Measurements from ENCODE around the gene ELOVL3. TPM values are rescaled to one million over a fixed set of nuclear protein-coding genes. Genes with fewer than 3 reads are reported as not detected.

The ELOVL3 gene
- total RNA-seq, 1 donor from 2014 or later = 0.48 TPM

DNA sequence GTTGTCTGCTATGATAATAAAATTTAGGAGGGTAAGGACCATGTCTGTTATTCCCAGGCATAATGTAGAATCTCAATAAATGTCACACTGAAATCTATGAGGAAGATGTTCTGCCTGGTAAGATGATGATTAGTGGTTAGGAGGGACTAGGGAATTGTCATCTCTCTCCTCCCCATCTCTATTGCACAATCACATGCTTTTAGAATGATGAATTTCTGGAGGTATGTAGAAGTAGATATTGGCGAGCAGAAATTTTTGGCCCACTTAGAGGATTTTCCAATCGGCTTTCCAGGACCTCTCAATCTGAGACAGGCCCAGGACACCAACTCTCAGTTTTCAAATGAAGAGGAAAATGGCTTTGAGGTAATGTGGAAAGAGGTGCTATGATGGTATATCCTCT is 17.2 kb downstream of the ELOVL3 start:
- H3K9me3 Mint-ChIP-seq (ENCODE audit: unreplicated experiment) = no peaks in the 10 kb centered on the region
- Histone ChIP-seq H3K27ac (ENCODE audit: low read depth, low read length) (no peak overlapping the region), H3K4me3 (ENCODE audit: insufficient read depth, low read depth, low read length) (no peak overlapping the region), H2AFZ (ENCODE audit: low read depth, low read length) (no peak overlapping the region), H3K9me3 (ENCODE audit: insufficient read depth, low read depth, low read length) (no peaks in the 10 kb centered on the region), H3K9ac (ENCODE audit: low read length) (no peak overlapping the region), H4K20me1 (ENCODE audit: insufficient read depth, low read length) (peaks cover 28% of the 10 kb centered on the region), H3K4me1 (ENCODE audit: insufficient read depth, low read length) (peaks cover 38% of the 10 kb centered on the region), H3K4me2 (ENCODE audit: low read length) (no peak overlapping the region), H3K27me3 (ENCODE audit: insufficient read depth, low read length) (peaks cover 26% of the 10 kb centered on the region), H3K79me2 (ENCODE audit: insufficient read depth, low read length) (peaks cover 29% of the 10 kb centered on the region), H3K36me3 (ENCODE audit: insufficient read depth, low read length) (no peaks in the 10 kb centered on the region)
- DNase-seq (ENCODE audit: low read depth) (peak; percentile 69), FAIRE-seq (no peak)
- H3K27me3 Mint-ChIP-seq (ENCODE audit: low read depth, unreplicated experiment) = peaks cover 27% of the 10 kb centered on the region
- peaks cover 21% of the 10 kb centered on the region for H3K4me1 Mint-ChIP-seq (ENCODE audit: low read depth, unreplicated experiment)
- H3K4me3 Mint-ChIP-seq (ENCODE audit: unreplicated experiment) = no peak overlapping the region
- H3K27ac Mint-ChIP-seq (ENCODE audit: unreplicated experiment) = no peak overlapping the region
- no peaks in the 10 kb centered on the region for H3K36me3 Mint-ChIP-seq (ENCODE audit: low read depth, unreplicated experiment)
- TF ChIP-seq, protein P1, sequence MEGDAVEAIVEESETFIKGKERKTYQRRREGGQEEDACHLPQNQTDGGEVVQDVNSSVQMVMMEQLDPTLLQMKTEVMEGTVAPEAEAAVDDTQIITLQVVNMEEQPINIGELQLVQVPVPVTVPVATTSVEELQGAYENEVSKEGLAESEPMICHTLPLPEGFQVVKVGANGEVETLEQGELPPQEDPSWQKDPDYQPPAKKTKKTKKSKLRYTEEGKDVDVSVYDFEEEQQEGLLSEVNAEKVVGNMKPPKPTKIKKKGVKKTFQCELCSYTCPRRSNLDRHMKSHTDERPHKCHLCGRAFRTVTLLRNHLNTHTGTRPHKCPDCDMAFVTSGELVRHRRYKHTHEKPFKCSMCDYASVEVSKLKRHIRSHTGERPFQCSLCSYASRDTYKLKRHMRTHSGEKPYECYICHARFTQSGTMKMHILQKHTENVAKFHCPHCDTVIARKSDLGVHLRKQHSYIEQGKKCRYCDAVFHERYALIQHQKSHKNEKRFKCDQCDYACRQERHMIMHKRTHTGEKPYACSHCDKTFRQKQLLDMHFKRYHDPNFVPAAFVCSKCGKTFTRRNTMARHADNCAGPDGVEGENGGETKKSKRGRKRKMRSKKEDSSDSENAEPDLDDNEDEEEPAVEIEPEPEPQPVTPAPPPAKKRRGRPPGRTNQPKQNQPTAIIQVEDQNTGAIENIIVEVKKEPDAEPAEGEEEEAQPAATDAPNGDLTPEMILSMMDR (IDR thresholded peaks at IDR 0.05; ENCODE audit: insufficient read depth, low read depth, low read length) = no peak
- no peak for TF ChIP-seq EZH2 (IDR thresholded peaks at IDR 0.05; ENCODE audit: insufficient read depth, low read length)

DNA sequence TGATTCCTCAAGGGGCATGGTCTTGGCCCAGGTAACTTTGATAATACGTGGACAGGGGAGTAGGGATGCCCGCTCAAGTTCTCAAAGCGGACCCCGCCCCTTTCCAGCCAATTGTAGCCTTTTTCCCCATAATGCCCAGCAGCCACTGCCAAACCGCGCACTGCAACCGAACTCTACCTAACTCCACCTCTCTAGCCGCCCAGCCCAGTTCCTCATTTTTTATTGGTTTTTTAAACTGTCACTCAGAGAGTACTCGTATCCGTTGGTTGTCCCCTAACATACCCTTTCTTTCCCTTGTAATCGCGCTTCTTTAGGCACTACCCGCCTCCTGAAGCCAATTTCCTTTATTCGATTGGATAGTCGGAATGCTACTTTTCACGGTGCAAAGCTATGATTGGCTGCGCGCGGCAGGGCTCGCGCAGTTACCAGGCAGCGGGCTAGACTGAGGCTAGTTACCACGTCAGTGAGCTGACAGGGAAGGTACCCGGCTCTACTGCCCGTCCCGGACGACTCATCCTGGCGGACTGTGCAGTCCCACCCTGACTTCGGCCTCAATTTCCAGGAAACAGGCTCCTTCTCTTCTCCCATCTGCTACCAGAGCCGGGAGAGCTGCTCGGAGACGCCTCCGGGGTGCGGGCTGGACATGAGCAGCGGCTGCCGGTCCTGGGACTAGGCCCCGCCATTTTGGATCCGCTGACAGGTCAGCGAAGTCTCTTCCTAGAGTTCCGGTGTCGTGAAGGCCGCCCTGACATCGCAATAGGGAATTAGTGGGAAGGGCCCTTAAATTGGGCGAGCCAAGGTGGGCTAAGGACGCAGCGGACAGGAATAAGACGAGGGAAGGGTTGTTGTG is 19.2 kb downstream of the ELOVL3 start, which contains the start of gene GBF1:
TSS of gene GBF1 (plus strand) at position 451 of the 850 bp plus-strand sequence. CDS start 13,407 bp downstream, outside the sequence.
- Histone ChIP-seq H3K9ac (ENCODE audit: low read length) (peak within 1 kb of the TSS; percentile 88), H3K4me1 (ENCODE audit: insufficient read depth, low read length) (peaks cover 35% of the 10 kb centered on the region), H3K27ac (ENCODE audit: low read depth, low read length) (peak within 1 kb of the TSS; percentile 83), H3K4me2 (ENCODE audit: low read length) (peak within 1 kb of the TSS; percentile 92), H3K4me3 (ENCODE audit: insufficient read depth, low read depth, low read length) (peak within 1 kb of the TSS; percentile 95), H3K36me3 (ENCODE audit: insufficient read depth, low read length) (no peaks in the 10 kb centered on the region), H3K9me3 (ENCODE audit: insufficient read depth, low read depth, low read length) (no peaks in the 10 kb centered on the region), H2AFZ (ENCODE audit: low read depth, low read length) (peak within 1 kb of the TSS; percentile 91), H3K79me2 (ENCODE audit: insufficient read depth, low read length) (peaks cover 49% of the 10 kb centered on the region), H3K27me3 (ENCODE audit: insufficient read depth, low read length) (peaks cover 8% of the 10 kb centered on the region), H4K20me1 (ENCODE audit: insufficient read depth, low read length) (peaks cover 48% of the 10 kb centered on the region)
- Mint-ChIP-seq H3K9me3 (ENCODE audit: unreplicated experiment) (no peaks in the 10 kb centered on the region), H3K4me3 (ENCODE audit: unreplicated experiment) (peak within 1 kb of the TSS; percentile 99), H3K36me3 (ENCODE audit: low read depth, unreplicated experiment) (no peaks in the 10 kb centered on the region), H3K4me1 (ENCODE audit: low read depth, unreplicated experiment) (peaks cover 22% of the 10 kb centered on the region), H3K27me3 (ENCODE audit: low read depth, unreplicated experiment) (peaks cover 10% of the 10 kb centered on the region), H3K27ac (ENCODE audit: unreplicated experiment) (peak within 1 kb of the TSS; percentile 82)
- TF ChIP-seq, protein P1 (IDR thresholded peaks at IDR 0.05; ENCODE audit: insufficient read depth, low read depth, low read length) = no peak
- TF ChIP-seq EZH2 (IDR thresholded peaks at IDR 0.05; ENCODE audit: insufficient read depth, low read length) = no peak
- FAIRE-seq = peak; percentile 99
- peak; percentile 100 for DNase-seq (ENCODE audit: low read depth)

DNA sequence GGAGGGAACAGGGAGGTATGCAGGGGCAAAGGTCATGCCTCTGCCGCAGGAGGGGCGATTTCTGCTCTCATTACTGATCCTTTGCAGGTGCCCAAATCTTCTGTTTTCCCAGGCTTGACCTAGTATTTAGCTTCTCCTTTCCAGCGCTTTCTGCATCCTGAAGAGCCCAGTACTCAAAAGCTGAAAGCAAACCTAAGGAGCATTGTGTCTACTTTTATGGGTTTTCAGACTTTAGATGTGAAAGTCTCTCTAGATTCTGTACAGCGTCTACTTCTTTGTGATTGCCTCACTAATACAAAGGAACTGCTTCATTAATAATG is 19.8 kb downstream of the ELOVL3 start:
- peak overlapping the region; percentile 99 for H3K4me3 Mint-ChIP-seq (ENCODE audit: unreplicated experiment)
- Histone ChIP-seq H3K4me1 (ENCODE audit: insufficient read depth, low read length) (peaks cover 30% of the 10 kb centered on the region), H3K79me2 (ENCODE audit: insufficient read depth, low read length) (peaks cover 55% of the 10 kb centered on the region), H3K4me2 (ENCODE audit: low read length) (peak overlapping the region; percentile 92), H2AFZ (ENCODE audit: low read depth, low read length) (peak overlapping the region; percentile 70), H3K9ac (ENCODE audit: low read length) (peak overlapping the region; percentile 88), H3K4me3 (ENCODE audit: insufficient read depth, low read depth, low read length) (peak overlapping the region; percentile 95), H4K20me1 (ENCODE audit: insufficient read depth, low read length) (peaks cover 54% of the 10 kb centered on the region), H3K9me3 (ENCODE audit: insufficient read depth, low read depth, low read length) (no peaks in the 10 kb centered on the region), H3K36me3 (ENCODE audit: insufficient read depth, low read length) (no peaks in the 10 kb centered on the region), H3K27me3 (ENCODE audit: insufficient read depth, low read length) (peaks cover 2% of the 10 kb centered on the region), H3K27ac (ENCODE audit: low read depth, low read length) (peak overlapping the region; percentile 83)
- no peaks in the 10 kb centered on the region for H3K36me3 Mint-ChIP-seq (ENCODE audit: low read depth, unreplicated experiment)
- no peak for DNase-seq (ENCODE audit: low read depth)
- no peak for FAIRE-seq
- peak overlapping the region; percentile 82 for H3K27ac Mint-ChIP-seq (ENCODE audit: unreplicated experiment)
- no peaks in the 10 kb centered on the region for H3K9me3 Mint-ChIP-seq (ENCODE audit: unreplicated experiment)
- H3K4me1 Mint-ChIP-seq (ENCODE audit: low read depth, unreplicated experiment) = peaks cover 22% of the 10 kb centered on the region
- TF ChIP-seq, protein P1 (IDR thresholded peaks at IDR 0.05; ENCODE audit: insufficient read depth, low read depth, low read length) = no peak
- no peak for TF ChIP-seq EZH2 (IDR thresholded peaks at IDR 0.05; ENCODE audit: insufficient read depth, low read length)
- H3K27me3 Mint-ChIP-seq (ENCODE audit: low read depth, unreplicated experiment) = peaks cover 6% of the 10 kb centered on the region

All from astrocyte (in vitro differentiated cells and primary cell).